LNCaP clone FGC (cell line): Measurements from ENCODE around the gene PNPLA1.

ENCODE experiments used
- DNase-seq: peaks from one replicate; pipeline ENCODE4 v3.0.0-alpha.2; 2011; ENCODE audit warnings: low read depth
- H3K4me3 ChIP-seq: 2 replicates; pipeline ENCODE4 v1.5.1; 2011; ENCODE audit warnings: mild to moderate bottlenecking, low read depth, low read length, control low read depth
- CTCF ChIP-seq: IDR thresholded peaks from 2 replicates; pipeline ENCODE4 v1.5.1; 2012; ENCODE audit warnings: mild to moderate bottlenecking; ENCODE audit not compliant: control insufficient read depth, insufficient read depth; ENCODE audit errors: extremely low read depth

The PNPLA1 gene

GRCh38 chr6:36292170-36292569, 22.3 kb downstream of the PNPLA1 start:
- no peak for DNase-seq
- H3K4me3 ChIP-seq: no peak overlapping the region
- TF ChIP-seq CTCF: no peak

GRCh38 chr6:36296240-36296639, 26.4 kb downstream of the PNPLA1 start:
- no peak for DNase-seq
- H3K4me3 ChIP-seq: no peak overlapping the region
- no peak for TF ChIP-seq CTCF

- TF ChIP-seq CTCF: no peak
- DNase-seq: no peak
- no peak overlapping the region for H3K4me3 ChIP-seq
These were observed 27.2 kb downstream of the PNPLA1 start for GRCh38 chr6:36297051-36297450.

- no peak overlapping the region for H3K4me3 ChIP-seq
- no peak for TF ChIP-seq CTCF
- no peak for DNase-seq
These were observed 27.7 kb downstream of the PNPLA1 start for GRCh38 chr6:36297511-36297910.

GRCh38 chr6:36298027-36298426, 28.2 kb downstream of the PNPLA1 start:
- TF ChIP-seq CTCF: no peak
- no peak overlapping the region for H3K4me3 ChIP-seq
- no peak for DNase-seq

GRCh38 chr6:36301085-36301658, 31.3 kb downstream of the PNPLA1 start:
- H3K4me3 ChIP-seq: no peak overlapping the region
- DNase-seq: no peak
- no peak for TF ChIP-seq CTCF

GRCh38 chr6:36301781-36302180, 31.9 kb downstream of the PNPLA1 start:
- no peak for TF ChIP-seq CTCF
- no peak overlapping the region for H3K4me3 ChIP-seq
- DNase-seq: no peak
